HEK293 (cell line): ENCODE data around the gene BCL7C.

Source experiments
- BCL11A ChIP-seq: fragments of 450-650 bp; formaldehyde crosslinking; IDR thresholded peaks from 2 replicates; pipeline ENCODE4 v1.5.1; 2016; ENCODE audit warnings: low read depth, missing biosample characterization, missing genetic modification characterization
- KLF7 ChIP-seq: fragments of 450-650 bp; formaldehyde crosslinking; IDR thresholded peaks from 2 replicates; pipeline ENCODE4 v1.5.1; 2016; ENCODE audit warnings: missing biosample characterization, missing genetic modification characterization, borderline replicate concordance
- KLF8 ChIP-seq: fragments of 450-650 bp; formaldehyde crosslinking; IDR thresholded peaks from 2 replicates; pipeline ENCODE4 v1.5.1; 2016; ENCODE audit warnings: missing biosample characterization, missing genetic modification characterization
- SETDB1 ChIP-seq: IDR thresholded peaks from one replicate; pipeline ENCODE4 v1.6.1; 2017; ENCODE audit warnings: mild to moderate bottlenecking, low read length, moderate library complexity, mixed read lengths; ENCODE audit not compliant: insufficient read length
- SP2 ChIP-seq: fragments of 450-650 bp; formaldehyde crosslinking; IDR thresholded peaks from 2 replicates; pipeline ENCODE4 v1.5.1; 2016; ENCODE audit warnings: missing biosample characterization, missing genetic modification characterization
- TCF7L2 ChIP-seq: IDR thresholded peaks from 2 replicates; pipeline ENCODE4 v1.6.1; 2011; ENCODE audit warnings: low read depth, mild to moderate bottlenecking, inconsistent platforms, low read length, moderate library complexity, borderline replicate concordance
- YY1 ChIP-seq: fragments of 450-650 bp; formaldehyde crosslinking; IDR thresholded peaks from 2 replicates; pipeline ENCODE4 v1.5.1; 2018; ENCODE audit warnings: missing biosample characterization, missing genetic modification characterization
- YY2 ChIP-seq: fragments of 450-650 bp; formaldehyde crosslinking; IDR thresholded peaks from 2 replicates; pipeline ENCODE4 v1.5.1; 2016; ENCODE audit warnings: missing biosample characterization, missing genetic modification characterization
- ZNF112 ChIP-seq: fragments of 450-650 bp; formaldehyde crosslinking; IDR thresholded peaks from 2 replicates; pipeline ENCODE4 v1.5.0; 2017; ENCODE audit warnings: missing biosample characterization, missing genetic modification characterization
- ZNF169 ChIP-seq: fragments of 450-650 bp; formaldehyde crosslinking; IDR thresholded peaks from 2 replicates; pipeline ENCODE4 v1.5.1; 2016; ENCODE audit warnings: missing biosample characterization, missing genetic modification characterization
- ZNF2 ChIP-seq: fragments of 450-650 bp; formaldehyde crosslinking; IDR thresholded peaks from 2 replicates; pipeline ENCODE4 v1.5.1; 2016; ENCODE audit warnings: missing biosample characterization, missing genetic modification characterization
- ZNF221 ChIP-seq: fragments of 450-650 bp; formaldehyde crosslinking; IDR thresholded peaks from 2 replicates; pipeline ENCODE4 v1.5.1; 2017; ENCODE audit warnings: missing biosample characterization, missing genetic modification characterization, borderline replicate concordance
- ZNF302 ChIP-seq: fragments of 450-650 bp; formaldehyde crosslinking; IDR thresholded peaks from 2 replicates; pipeline ENCODE4 v1.5.1; 2016; ENCODE audit warnings: missing biosample characterization, missing genetic modification characterization, low read depth
- ZNF350 ChIP-seq: fragments of 450-650 bp; formaldehyde crosslinking; IDR thresholded peaks from 2 replicates; pipeline ENCODE4 v1.5.0; 2017; ENCODE audit warnings: missing biosample characterization, mild to moderate bottlenecking, missing genetic modification characterization
- ZNF510 ChIP-seq: fragments of 450-650 bp; formaldehyde crosslinking; IDR thresholded peaks from 2 replicates; pipeline ENCODE4 v1.5.1; 2018; ENCODE audit warnings: mild to moderate bottlenecking, missing genetic modification characterization, missing biosample characterization; ENCODE audit not compliant: insufficient replicate concordance
- ZNF514 ChIP-seq: fragments of 450-650 bp; formaldehyde crosslinking; IDR thresholded peaks from 2 replicates; pipeline ENCODE4 v1.5.1; 2016; ENCODE audit warnings: missing biosample characterization, missing genetic modification characterization
- ZNF529 ChIP-seq: fragments of 450-650 bp; formaldehyde crosslinking; IDR thresholded peaks from 2 replicates; pipeline ENCODE4 v1.5.1; 2017; ENCODE audit warnings: missing genetic modification characterization, missing biosample characterization; ENCODE audit not compliant: insufficient replicate concordance
- ZNF585B ChIP-seq: fragments of 450-650 bp; formaldehyde crosslinking; IDR thresholded peaks from 2 replicates; pipeline ENCODE4 v1.5.1; 2016; ENCODE audit warnings: missing biosample characterization, missing genetic modification characterization
- ZNF610 ChIP-seq: fragments of 450-650 bp; formaldehyde crosslinking; IDR thresholded peaks from 2 replicates; pipeline ENCODE4 v1.5.1; 2016; ENCODE audit warnings: missing biosample characterization, missing genetic modification characterization, borderline replicate concordance
- ZNF660 ChIP-seq: fragments of 450-650 bp; IDR thresholded peaks from 2 replicates; pipeline ENCODE4 v1.5.1; 2018; ENCODE audit warnings: missing biosample characterization, mild to moderate bottlenecking, missing genetic modification characterization
- ZNF677 ChIP-seq: fragments of 450-650 bp; IDR thresholded peaks from 2 replicates; pipeline ENCODE4 v1.5.0; 2018; ENCODE audit warnings: missing biosample characterization, mild to moderate bottlenecking, missing genetic modification characterization, moderate library complexity
- ZNF747 ChIP-seq: fragments of 450-650 bp; formaldehyde crosslinking; IDR thresholded peaks from 2 replicates; pipeline ENCODE4 v1.5.1; 2016; ENCODE audit warnings: missing biosample characterization, missing genetic modification characterization
- ZXDB ChIP-seq: fragments of 450-650 bp; formaldehyde crosslinking; IDR thresholded peaks from 2 replicates; pipeline ENCODE4 v1.5.1; 2016; ENCODE audit warnings: missing biosample characterization, missing genetic modification characterization
- TF ChIP-seq, protein P1 (sequence below): fragments of 450-650 bp; formaldehyde crosslinking; IDR thresholded peaks from 2 replicates; pipeline ENCODE4 v1.5.1; 2016; ENCODE audit warnings: missing biosample characterization, missing genetic modification characterization
- TF ChIP-seq, protein P2 (sequence below): fragments of 450-650 bp; formaldehyde crosslinking; IDR thresholded peaks from 2 replicates; pipeline ENCODE4 v1.5.1; 2016; ENCODE audit warnings: missing biosample characterization, missing genetic modification characterization, borderline replicate concordance
- TF ChIP-seq, protein P3 (sequence below): fragments of 450-650 bp; formaldehyde crosslinking; IDR thresholded peaks from 2 replicates; pipeline ENCODE4 v1.5.1; 2017; ENCODE audit warnings: missing biosample characterization, missing genetic modification characterization
- TF ChIP-seq, protein P4 (sequence below): fragments of 450-650 bp; formaldehyde crosslinking; IDR thresholded peaks from 2 replicates; pipeline ENCODE4 v1.5.1; 2016; ENCODE audit warnings: missing biosample characterization, missing genetic modification characterization
- TF ChIP-seq, protein P5 (sequence below): fragments of 450-650 bp; formaldehyde crosslinking; IDR thresholded peaks from 2 replicates; pipeline ENCODE4 v1.5.1; 2016; ENCODE audit warnings: missing biosample characterization, missing genetic modification characterization
- TF ChIP-seq, protein P6 (sequence below): fragments of 450-650 bp; formaldehyde crosslinking; conservative IDR thresholded peaks from 2 replicates; pipeline ENCODE4 v1.5.1; 2016; ENCODE audit warnings: low read depth, missing biosample characterization, missing genetic modification characterization

BCL7C gene

DNA sequence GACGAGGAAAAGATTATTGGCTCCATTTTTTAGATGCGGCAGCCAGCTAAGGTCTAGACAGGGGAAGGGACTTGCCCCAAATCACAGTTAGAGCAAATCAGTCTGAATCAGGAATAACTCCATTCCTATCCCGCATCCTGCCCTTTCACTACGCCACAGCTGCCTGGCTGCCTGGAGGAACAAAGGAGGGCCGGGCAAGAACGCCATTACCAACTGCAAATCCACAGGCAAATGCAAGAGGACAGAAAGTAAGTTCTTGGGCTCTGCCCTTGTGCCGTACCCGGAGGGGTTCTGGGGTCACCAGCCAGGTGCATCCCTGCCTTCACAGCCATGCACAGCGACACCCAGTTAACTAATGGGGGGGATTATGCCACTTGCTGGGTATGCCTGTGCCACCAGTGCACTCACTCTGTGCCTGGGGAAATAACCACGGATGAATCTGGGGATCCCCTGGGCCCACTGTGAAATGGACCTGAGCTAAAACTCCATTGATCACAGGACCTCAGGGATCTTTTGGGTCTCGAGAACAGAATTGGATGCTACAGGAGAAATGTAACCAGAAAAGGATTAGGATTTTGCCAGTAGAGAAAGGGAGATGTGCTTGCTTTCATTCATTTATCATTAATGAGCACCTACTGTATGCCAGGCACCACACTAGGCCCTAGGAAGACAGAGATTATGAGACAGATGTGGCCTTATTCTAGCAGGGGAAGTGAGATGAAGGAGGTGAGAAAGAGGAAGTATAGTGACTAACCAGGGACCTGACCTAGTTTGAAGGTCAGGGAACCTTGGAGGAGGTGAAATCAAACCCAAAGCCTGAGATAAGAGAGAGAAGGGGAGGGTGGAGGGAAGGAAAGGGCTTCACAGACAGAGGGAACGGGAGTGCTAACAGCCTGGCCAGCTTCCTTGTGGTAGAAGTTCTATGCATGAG is 17.7 kb downstream of the BCL7C start (continued):
- TF ChIP-seq, protein P1, sequence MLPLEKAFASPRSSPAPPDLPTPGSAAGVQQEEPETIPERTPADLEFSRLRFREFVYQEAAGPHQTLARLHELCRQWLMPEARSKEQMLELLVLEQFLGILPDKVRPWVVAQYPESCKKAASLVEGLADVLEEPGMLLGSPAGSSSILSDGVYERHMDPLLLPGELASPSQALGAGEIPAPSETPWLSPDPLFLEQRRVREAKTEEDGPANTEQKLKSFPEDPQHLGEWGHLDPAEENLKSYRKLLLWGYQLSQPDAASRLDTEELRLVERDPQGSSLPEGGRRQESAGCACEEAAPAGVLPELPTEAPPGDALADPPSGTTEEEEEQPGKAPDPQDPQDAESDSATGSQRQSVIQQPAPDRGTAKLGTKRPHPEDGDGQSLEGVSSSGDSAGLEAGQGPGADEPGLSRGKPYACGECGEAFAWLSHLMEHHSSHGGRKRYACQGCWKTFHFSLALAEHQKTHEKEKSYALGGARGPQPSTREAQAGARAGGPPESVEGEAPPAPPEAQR (tag by site-specific recombination) = no peak
- TF ChIP-seq ZNF610 (no peak), ZNF169 (tag by site-specific recombination) (no peak), ZNF510 (no peak), ZNF585B (tag by site-specific recombination) (no peak), KLF8 (no peak), KLF7 (tag by site-specific recombination) (no peak), YY1 (tag by site-specific recombination) (peak; percentile 34; the same call in 1 of the 2 replicates), BCL11A (tag by site-specific recombination) (no peak), SETDB1 (no peak), ZNF302 (tag by site-specific recombination) (no peak), ZNF350 (tag by site-specific recombination) (no peak), ZNF112 (tag by site-specific recombination) (no peak), ZNF660 (no peak), SP2 (tag by site-specific recombination) (no peak), ZNF677 (tag by site-specific recombination) (no peak), ZXDB (tag by site-specific recombination) (0 out of 2 replicates have a peak, but pooled peaks have one; percentile 13), ZNF529 (tag by site-specific recombination) (no peak), ZNF2 (tag by site-specific recombination) (no peak), YY2 (tag by site-specific recombination) (no peak), ZNF221 (tag by site-specific recombination) (no peak), ZNF747 (no peak), TCF7L2 (no peak), ZNF514 (tag by site-specific recombination) (no peak)
- TF ChIP-seq, protein P2, sequence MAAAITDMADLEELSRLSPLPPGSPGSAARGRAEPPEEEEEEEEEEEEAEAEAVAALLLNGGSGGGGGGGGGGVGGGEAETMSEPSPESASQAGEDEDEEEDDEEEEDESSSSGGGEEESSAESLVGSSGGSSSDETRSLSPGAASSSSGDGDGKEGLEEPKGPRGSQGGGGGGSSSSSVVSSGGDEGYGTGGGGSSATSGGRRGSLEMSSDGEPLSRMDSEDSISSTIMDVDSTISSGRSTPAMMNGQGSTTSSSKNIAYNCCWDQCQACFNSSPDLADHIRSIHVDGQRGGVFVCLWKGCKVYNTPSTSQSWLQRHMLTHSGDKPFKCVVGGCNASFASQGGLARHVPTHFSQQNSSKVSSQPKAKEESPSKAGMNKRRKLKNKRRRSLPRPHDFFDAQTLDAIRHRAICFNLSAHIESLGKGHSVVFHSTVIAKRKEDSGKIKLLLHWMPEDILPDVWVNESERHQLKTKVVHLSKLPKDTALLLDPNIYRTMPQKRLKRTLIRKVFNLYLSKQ (tag by site-specific recombination) = no peak
- TF ChIP-seq, protein P3, sequence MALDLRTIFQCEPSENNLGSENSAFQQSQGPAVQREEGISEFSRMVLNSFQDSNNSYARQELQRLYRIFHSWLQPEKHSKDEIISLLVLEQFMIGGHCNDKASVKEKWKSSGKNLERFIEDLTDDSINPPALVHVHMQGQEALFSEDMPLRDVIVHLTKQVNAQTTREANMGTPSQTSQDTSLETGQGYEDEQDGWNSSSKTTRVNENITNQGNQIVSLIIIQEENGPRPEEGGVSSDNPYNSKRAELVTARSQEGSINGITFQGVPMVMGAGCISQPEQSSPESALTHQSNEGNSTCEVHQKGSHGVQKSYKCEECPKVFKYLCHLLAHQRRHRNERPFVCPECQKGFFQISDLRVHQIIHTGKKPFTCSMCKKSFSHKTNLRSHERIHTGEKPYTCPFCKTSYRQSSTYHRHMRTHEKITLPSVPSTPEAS (tag by site-specific recombination) = no peak
- TF ChIP-seq, protein P4, sequence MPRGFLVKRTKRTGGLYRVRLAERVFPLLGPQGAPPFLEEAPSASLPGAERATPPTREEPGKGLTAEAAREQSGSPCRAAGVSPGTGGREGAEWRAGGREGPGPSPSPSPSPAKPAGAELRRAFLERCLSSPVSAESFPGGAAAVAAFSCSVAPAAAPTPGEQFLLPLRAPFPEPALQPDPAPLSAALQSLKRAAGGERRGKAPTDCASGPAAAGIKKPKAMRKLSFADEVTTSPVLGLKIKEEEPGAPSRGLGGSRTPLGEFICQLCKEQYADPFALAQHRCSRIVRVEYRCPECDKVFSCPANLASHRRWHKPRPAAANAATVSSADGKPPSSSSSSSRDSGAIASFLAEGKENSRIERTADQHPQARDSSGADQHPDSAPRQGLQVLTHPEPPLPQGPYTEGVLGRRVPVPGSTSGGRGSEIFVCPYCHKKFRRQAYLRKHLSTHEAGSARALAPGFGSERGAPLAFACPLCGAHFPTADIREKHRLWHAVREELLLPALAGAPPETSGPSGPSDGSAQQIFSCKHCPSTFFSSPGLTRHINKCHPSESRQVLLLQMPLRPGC (tag by site-specific recombination) = no peak
- TF ChIP-seq, protein P5, sequence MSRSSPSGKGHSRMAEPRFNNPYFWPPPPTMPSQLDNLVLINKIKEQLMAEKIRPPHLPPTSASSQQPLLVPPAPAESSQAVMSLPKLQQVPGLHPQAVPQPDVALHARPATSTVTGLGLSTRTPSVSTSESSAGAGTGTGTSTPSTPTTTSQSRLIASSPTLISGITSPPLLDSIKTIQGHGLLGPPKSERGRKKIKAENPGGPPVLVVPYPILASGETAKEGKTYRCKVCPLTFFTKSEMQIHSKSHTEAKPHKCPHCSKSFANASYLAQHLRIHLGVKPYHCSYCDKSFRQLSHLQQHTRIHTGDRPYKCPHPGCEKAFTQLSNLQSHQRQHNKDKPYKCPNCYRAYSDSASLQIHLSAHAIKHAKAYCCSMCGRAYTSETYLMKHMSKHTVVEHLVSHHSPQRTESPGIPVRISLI (tag by site-specific recombination) = no peak
- TF ChIP-seq, protein P6, sequence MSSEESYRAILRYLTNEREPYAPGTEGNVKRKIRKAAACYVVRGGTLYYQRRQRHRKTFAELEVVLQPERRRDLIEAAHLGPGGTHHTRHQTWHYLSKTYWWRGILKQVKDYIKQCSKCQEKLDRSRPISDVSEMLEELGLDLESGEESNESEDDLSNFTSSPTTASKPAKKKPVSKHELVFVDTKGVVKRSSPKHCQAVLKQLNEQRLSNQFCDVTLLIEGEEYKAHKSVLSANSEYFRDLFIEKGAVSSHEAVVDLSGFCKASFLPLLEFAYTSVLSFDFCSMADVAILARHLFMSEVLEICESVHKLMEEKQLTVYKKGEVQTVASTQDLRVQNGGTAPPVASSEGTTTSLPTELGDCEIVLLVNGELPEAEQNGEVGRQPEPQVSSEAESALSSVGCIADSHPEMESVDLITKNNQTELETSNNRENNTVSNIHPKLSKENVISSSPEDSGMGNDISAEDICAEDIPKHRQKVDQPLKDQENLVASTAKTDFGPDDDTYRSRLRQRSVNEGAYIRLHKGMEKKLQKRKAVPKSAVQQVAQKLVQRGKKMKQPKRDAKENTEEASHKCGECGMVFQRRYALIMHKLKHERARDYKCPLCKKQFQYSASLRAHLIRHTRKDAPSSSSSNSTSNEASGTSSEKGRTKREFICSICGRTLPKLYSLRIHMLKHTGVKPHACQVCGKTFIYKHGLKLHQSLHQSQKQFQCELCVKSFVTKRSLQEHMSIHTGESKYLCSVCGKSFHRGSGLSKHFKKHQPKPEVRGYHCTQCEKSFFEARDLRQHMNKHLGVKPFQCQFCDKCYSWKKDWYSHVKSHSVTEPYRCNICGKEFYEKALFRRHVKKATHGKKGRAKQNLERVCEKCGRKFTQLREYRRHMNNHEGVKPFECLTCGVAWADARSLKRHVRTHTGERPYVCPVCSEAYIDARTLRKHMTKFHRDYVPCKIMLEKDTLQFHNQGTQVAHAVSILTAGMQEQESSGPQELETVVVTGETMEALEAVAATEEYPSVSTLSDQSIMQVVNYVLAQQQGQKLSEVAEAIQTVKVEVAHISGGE (tag by site-specific recombination) = no peak
